NCI-H2107 treated with DMSO at 0.1 percent for 48 hours (cell line): ENCODE results near the gene MOGAT2.

ENCODE experiments used
- DNase-seq: peaks from one replicate; lab custom pipeline; 2025; ENCODE audit not compliant: unreplicated experiment; lab: John Stamatoyannopoulos, UW

MOGAT2 gene

GRCh38 chr11:75777461-75778110 lies 59.9 kb downstream of the MOGAT2 start:
- DNase-seq, result no peak

GRCh38 chr11:75778962-75779361 lies 61.3 kb downstream of the MOGAT2 start:
- DNase-seq, result no peak

GRCh38 chr11:75779960-75780359 lies 62.3 kb downstream of the MOGAT2 start:
- no peak for DNase-seq

- DNase-seq, result no peak
These were observed 63.2 kb downstream of the MOGAT2 start for GRCh38 chr11:75780888-75781287.

GRCh38 chr11:75781296-75781695 lies 63.7 kb downstream of the MOGAT2 start:
- DNase-seq, result no peak

- no peak for DNase-seq
These were observed 64.2 kb downstream of the MOGAT2 start for GRCh38 chr11:75781831-75782230.
